ENCODE data around the gene MACROD2.

Gene MACROD2

GRCh38 chr20:14890713-14891112 is 895.4 kb downstream of the MACROD2 start:
- DNase-seq (ENCODE audit: low read depth): no peak
- TF ChIP-seq, protein P1, sequence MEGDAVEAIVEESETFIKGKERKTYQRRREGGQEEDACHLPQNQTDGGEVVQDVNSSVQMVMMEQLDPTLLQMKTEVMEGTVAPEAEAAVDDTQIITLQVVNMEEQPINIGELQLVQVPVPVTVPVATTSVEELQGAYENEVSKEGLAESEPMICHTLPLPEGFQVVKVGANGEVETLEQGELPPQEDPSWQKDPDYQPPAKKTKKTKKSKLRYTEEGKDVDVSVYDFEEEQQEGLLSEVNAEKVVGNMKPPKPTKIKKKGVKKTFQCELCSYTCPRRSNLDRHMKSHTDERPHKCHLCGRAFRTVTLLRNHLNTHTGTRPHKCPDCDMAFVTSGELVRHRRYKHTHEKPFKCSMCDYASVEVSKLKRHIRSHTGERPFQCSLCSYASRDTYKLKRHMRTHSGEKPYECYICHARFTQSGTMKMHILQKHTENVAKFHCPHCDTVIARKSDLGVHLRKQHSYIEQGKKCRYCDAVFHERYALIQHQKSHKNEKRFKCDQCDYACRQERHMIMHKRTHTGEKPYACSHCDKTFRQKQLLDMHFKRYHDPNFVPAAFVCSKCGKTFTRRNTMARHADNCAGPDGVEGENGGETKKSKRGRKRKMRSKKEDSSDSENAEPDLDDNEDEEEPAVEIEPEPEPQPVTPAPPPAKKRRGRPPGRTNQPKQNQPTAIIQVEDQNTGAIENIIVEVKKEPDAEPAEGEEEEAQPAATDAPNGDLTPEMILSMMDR (IDR thresholded peaks at IDR 0.05; ENCODE audit: control insufficient read depth, insufficient read depth, low read depth, low read length, missing control alignments): no peak
- no peak overlapping the region for H3K4me3 ChIP-seq (ENCODE audit: control insufficient read depth, low read depth, low read length)

DNA sequence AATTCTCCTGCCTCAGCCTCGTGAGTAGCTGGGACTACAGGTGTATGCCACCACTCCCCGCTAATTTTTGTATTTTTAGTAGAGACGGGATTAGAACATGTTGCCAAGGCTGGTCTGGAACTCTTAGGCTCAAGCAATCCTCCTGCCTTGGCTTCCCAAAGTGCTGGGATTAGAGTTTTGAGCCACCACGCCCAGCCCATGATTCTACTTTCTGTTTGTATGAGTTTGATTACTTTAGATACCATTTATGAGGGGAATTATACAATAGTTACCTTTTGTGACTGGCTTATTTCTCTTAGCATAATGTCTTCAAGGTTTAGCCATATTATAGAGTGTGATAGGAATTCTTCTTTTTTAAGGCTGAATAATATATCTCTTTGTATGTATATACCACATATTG is 897.5 kb downstream of the MACROD2 start:
- DNase-seq (ENCODE audit: low read depth): no peak
- TF ChIP-seq, protein P1 (IDR thresholded peaks at IDR 0.05; ENCODE audit: control insufficient read depth, insufficient read depth, low read depth, low read length, missing control alignments): no peak
- no peak overlapping the region for H3K4me3 ChIP-seq (ENCODE audit: control insufficient read depth, low read depth, low read length)

- DNase-seq (ENCODE audit: low read depth): no peak
- H3K4me3 ChIP-seq (ENCODE audit: control insufficient read depth, low read depth, low read length): no peak overlapping the region
- TF ChIP-seq, protein P1 (IDR thresholded peaks at IDR 0.05; ENCODE audit: control insufficient read depth, insufficient read depth, low read depth, low read length, missing control alignments): no peak
Measured at GRCh38 chr20:14896569-14896968, 901.3 kb downstream of the MACROD2 start.

GRCh38 chr20:14897608-14898007 is 902.3 kb downstream of the MACROD2 start:
- TF ChIP-seq, protein P1 (IDR thresholded peaks at IDR 0.05; ENCODE audit: control insufficient read depth, insufficient read depth, low read depth, low read length, missing control alignments): no peak
- DNase-seq (ENCODE audit: low read depth): no peak

GRCh38 chr20:14902432-14903089 is 907.2 kb downstream of the MACROD2 start:
- TF ChIP-seq, protein P1 (IDR thresholded peaks at IDR 0.05; ENCODE audit: control insufficient read depth, insufficient read depth, low read depth, low read length, missing control alignments): no peak
- H3K4me3 ChIP-seq (ENCODE audit: control insufficient read depth, low read depth, low read length): no peak overlapping the region
- DNase-seq (ENCODE audit: low read depth): no peak

More at GRCh38 chr20:14897608-14898007, 902.3 kb downstream of the MACROD2 start:
- no peak overlapping the region for H3K4me3 ChIP-seq (ENCODE audit: control insufficient read depth, low read depth, low read length)

GRCh38 chr20:14906908-14907434 is 911.7 kb downstream of the MACROD2 start:
- TF ChIP-seq, protein P1 (IDR thresholded peaks at IDR 0.05; ENCODE audit: control insufficient read depth, insufficient read depth, low read depth, low read length, missing control alignments): no peak
- no peak overlapping the region for H3K4me3 ChIP-seq (ENCODE audit: control insufficient read depth, low read depth, low read length)
- DNase-seq (ENCODE audit: low read depth): no peak
